ENCODE results near the gene SCIN.

The SCIN gene

GRCh38 chr7:12570168-12570533 lies 369 bp upstream of the SCIN start:
- Histone ChIP-seq H3K4me3 (IDR thresholded peaks at IDR 0.05; ENCODE audit: insufficient read depth, low read depth, low read length) (no peak overlapping the region), H3K9ac (peak overlapping the region; percentile 18; the same call in 1 of the 2 replicates), H3K79me2 (ENCODE audit: insufficient read depth, low read depth) (no peaks in the 10 kb centered on the region), H3K27me3 (ENCODE audit: insufficient read depth, low read depth) (no peaks in the 10 kb centered on the region), H2AFZ (ENCODE audit: low read depth) (peak overlapping the region; percentile 72), H3K4me2 (peak overlapping the region; percentile 92), H3K4me1 (ENCODE audit: low read depth, poor library complexity, severe bottlenecking) (peaks cover 39% of the 10 kb centered on the region), H4K20me1 (ENCODE audit: insufficient read depth) (no peaks in the 10 kb centered on the region), H3K36me3 (ENCODE audit: insufficient read depth) (no peaks in the 10 kb centered on the region), H3K27ac (no peak overlapping the region)
- no peak for TF ChIP-seq CTCF (conservative IDR thresholded peaks at IDR 0.05; ENCODE audit: low read depth, low read length)

GRCh38 chr7:12571691-12572090 lies 1.2 kb downstream of the SCIN start:
- H3K4me2 ChIP-seq = no peak overlapping the region
- H3K4me3 ChIP-seq (IDR thresholded peaks at IDR 0.05; ENCODE audit: insufficient read depth, low read depth, low read length) = no peak overlapping the region
- no peak overlapping the region for H3K9ac ChIP-seq
- H3K79me2 ChIP-seq (ENCODE audit: insufficient read depth, low read depth) = no peaks in the 10 kb centered on the region
- H2AFZ ChIP-seq (ENCODE audit: low read depth) = no peak overlapping the region
- no peak overlapping the region for H3K27ac ChIP-seq
- TF ChIP-seq CTCF (conservative IDR thresholded peaks at IDR 0.05; ENCODE audit: low read depth, low read length) = no peak
- H3K27me3 ChIP-seq (ENCODE audit: insufficient read depth, low read depth) = no peaks in the 10 kb centered on the region
- H3K4me1 ChIP-seq (ENCODE audit: low read depth, poor library complexity, severe bottlenecking) = peaks cover 29% of the 10 kb centered on the region
- H4K20me1 ChIP-seq (ENCODE audit: insufficient read depth) = no peaks in the 10 kb centered on the region
- H3K36me3 ChIP-seq (ENCODE audit: insufficient read depth) = no peaks in the 10 kb centered on the region

- Histone ChIP-seq H3K4me1 (ENCODE audit: low read depth, poor library complexity, severe bottlenecking) (peaks cover 16% of the 10 kb centered on the region), H3K27me3 (ENCODE audit: insufficient read depth, low read depth) (no peaks in the 10 kb centered on the region), H3K79me2 (ENCODE audit: insufficient read depth, low read depth) (no peaks in the 10 kb centered on the region), H3K9ac (no peak overlapping the region), H3K4me2 (no peak overlapping the region), H4K20me1 (ENCODE audit: insufficient read depth) (no peaks in the 10 kb centered on the region), H3K27ac (no peak overlapping the region), H3K36me3 (ENCODE audit: insufficient read depth) (no peaks in the 10 kb centered on the region), H3K4me3 (IDR thresholded peaks at IDR 0.05; ENCODE audit: insufficient read depth, low read depth, low read length) (no peak overlapping the region), H2AFZ (ENCODE audit: low read depth) (no peak overlapping the region)
- no peak for TF ChIP-seq CTCF (conservative IDR thresholded peaks at IDR 0.05; ENCODE audit: low read depth, low read length)
Measured at GRCh38 chr7:12572941-12573575, 2.5 kb downstream of the SCIN start.

- no peak overlapping the region for H3K4me2 ChIP-seq
- H3K9ac ChIP-seq = no peak overlapping the region
- H2AFZ ChIP-seq (ENCODE audit: low read depth) = no peak overlapping the region
- no peaks in the 10 kb centered on the region for H4K20me1 ChIP-seq (ENCODE audit: insufficient read depth)
- no peaks in the 10 kb centered on the region for H3K27me3 ChIP-seq (ENCODE audit: insufficient read depth, low read depth)
- no peaks in the 10 kb centered on the region for H3K36me3 ChIP-seq (ENCODE audit: insufficient read depth)
- no peak for TF ChIP-seq CTCF (conservative IDR thresholded peaks at IDR 0.05; ENCODE audit: low read depth, low read length)
- no peak overlapping the region for H3K4me3 ChIP-seq (IDR thresholded peaks at IDR 0.05; ENCODE audit: insufficient read depth, low read depth, low read length)
- H3K4me1 ChIP-seq (ENCODE audit: low read depth, poor library complexity, severe bottlenecking) = peaks cover 14% of the 10 kb centered on the region
- no peaks in the 10 kb centered on the region for H3K79me2 ChIP-seq (ENCODE audit: insufficient read depth, low read depth)
- H3K27ac ChIP-seq = no peak overlapping the region
Measured at GRCh38 chr7:12573885-12574284, 3.4 kb downstream of the SCIN start.
